ENCODE results near the gene ZMIZ1. TPM values are rescaled to one million over a fixed set of nuclear protein-coding genes. Genes with fewer than 3 reads are reported as not detected.

ZMIZ1 gene
- total RNA-seq, 1 donor from 2014 or later: 107 TPM

GRCh38 chr10:79050896-79051555, 17.7 kb upstream of the ZMIZ1 start:
- DNase-seq (ENCODE audit: low spot score): no peak

GRCh38 chr10:79051766-79052165, 17.0 kb upstream of the ZMIZ1 start:
- no peak for DNase-seq (ENCODE audit: low spot score)

GRCh38 chr10:79052291-79053080, 16.3 kb upstream of the ZMIZ1 start:
- DNase-seq (ENCODE audit: low spot score): no peak

- no peak for DNase-seq (ENCODE audit: low spot score)
Measured at GRCh38 chr10:79053081-79053434, 15.7 kb upstream of the ZMIZ1 start.

GRCh38 chr10:79053481-79054202, 15.1 kb upstream of the ZMIZ1 start:
- DNase-seq (ENCODE audit: low spot score): no peak

GRCh38 chr10:79054203-79055099, 14.3 kb upstream of the ZMIZ1 start:
- DNase-seq (ENCODE audit: low spot score): no peak

GRCh38 chr10:79055100-79055782, 13.5 kb upstream of the ZMIZ1 start:
- DNase-seq (ENCODE audit: low spot score): no peak

- DNase-seq (ENCODE audit: low spot score): no peak
Measured at GRCh38 chr10:79055892-79056291, 12.9 kb upstream of the ZMIZ1 start.

- no peak for DNase-seq (ENCODE audit: low spot score)
Measured at GRCh38 chr10:79056361-79056735, 12.4 kb upstream of the ZMIZ1 start.

GRCh38 chr10:79056736-79057391, 11.9 kb upstream of the ZMIZ1 start:
- no peak for DNase-seq (ENCODE audit: low spot score)

- DNase-seq (ENCODE audit: low spot score): no peak
Measured at GRCh38 chr10:79057481-79058275, 11.1 kb upstream of the ZMIZ1 start.

GRCh38 chr10:79058899-79059841, 9.6 kb upstream of the ZMIZ1 start:
- no peak for DNase-seq (ENCODE audit: low spot score)

GRCh38 chr10:79059859-79060379, 8.8 kb upstream of the ZMIZ1 start:
- no peak for DNase-seq (ENCODE audit: low spot score)

- no peak for DNase-seq (ENCODE audit: low spot score)
Measured at GRCh38 chr10:79060641-79061255, 8.0 kb upstream of the ZMIZ1 start.

- DNase-seq (ENCODE audit: low spot score): no peak
Measured at GRCh38 chr10:79061441-79062315, 7.1 kb upstream of the ZMIZ1 start.

- no peak for DNase-seq (ENCODE audit: low spot score)
Measured at GRCh38 chr10:79063071-79063491, 5.7 kb upstream of the ZMIZ1 start.

Data from ureter (tissue), 1 donor.